HG03378 (cell line): Measurements from ENCODE around the gene SAMD5.

ENCODE experiments used
- ATAC-seq: cut with Tn5 transposase; IDR thresholded peaks from one replicate; pipeline ENCODE4 v1.9.1; 2021; ENCODE audit warnings: mild to moderate bottlenecking, moderate library complexity; ENCODE audit not compliant: unreplicated experiment

The SAMD5 gene

DNA sequence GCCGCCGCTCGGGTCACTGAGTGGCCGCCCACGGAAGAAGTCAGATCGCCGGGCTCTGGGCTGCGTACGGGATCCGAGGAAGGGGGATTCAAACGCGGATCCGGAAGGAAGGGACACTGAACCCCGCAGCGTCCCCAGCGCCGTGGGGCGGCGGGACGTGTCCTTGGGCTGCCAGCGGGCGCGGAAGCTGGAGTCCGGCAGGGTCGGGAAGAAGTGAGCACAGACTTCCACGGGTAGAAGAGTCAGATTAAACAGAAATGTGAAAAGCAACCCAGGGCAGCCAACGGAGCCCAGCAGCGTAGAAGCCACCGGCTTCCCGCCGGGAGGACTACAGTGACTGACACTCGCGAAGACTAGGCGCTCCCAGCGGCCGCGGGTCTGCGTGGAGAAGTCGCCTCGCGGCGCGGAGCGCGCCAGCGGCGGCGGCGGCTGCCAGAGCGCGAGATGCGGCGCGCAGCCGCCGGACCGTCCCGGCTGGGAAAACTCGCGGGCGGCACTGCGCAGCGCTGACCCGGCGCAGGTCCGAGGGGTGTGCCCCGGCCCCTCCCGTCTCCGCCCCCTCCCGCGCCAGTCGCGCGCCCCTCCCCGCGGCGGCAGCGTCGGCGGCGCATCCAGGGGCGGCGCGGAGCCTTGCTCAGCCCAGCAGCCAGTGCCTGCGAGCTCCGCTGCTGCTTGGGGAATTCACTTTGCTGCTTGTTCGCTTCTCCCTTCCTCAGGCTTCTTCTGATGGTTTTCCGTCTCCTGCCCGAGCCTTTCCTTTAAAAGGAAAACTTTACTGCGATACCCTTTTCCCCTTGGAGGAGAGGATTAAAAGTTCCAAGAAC, at the start of gene SAMD5:
SAMD5 (plus strand) TSS at position 649 of the 824 bp plus-strand sequence. CDS start 239 bp downstream, outside the sequence.
- ATAC-seq = peak; percentile 29

DNA sequence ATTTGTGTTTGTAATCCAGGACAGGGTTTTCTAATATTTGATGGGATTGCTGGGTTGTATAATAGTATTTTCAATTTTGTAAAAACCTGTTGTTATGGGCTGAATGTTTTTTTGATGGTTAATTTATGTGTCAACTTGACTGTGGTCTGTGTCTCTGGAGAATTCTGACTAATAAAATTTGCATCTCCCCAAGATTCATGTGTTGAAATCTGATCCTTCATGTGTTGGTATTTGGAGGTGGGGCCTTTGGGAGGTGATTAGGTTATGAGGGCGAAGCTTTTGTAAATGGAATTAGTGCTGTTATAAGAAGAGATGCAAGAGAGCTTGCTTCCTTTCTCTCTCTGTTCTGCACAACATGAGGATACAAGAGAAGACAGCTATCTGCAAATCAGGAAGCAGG, 48.7 kb upstream of the SAMD5 start:
- no peak for ATAC-seq

DNA sequence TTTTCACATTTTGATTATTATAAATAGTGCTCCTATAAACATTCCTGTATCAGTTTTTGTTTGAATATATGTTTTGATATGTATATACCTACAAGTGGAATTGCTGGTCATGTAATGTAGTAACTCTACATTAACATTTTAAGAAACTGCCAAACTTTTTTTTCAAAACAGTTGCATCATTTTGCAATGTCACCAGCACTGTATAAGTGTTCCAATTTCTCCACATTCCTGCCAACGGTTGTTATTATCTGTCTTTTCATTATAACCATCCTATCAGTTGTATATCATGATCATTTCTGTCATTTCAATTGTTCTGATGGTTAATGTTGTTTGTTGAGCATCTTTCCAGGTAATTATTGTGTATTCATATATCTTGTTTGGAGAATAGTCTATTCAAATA, 44.8 kb upstream of the SAMD5 start:
- ATAC-seq = no peak

DNA sequence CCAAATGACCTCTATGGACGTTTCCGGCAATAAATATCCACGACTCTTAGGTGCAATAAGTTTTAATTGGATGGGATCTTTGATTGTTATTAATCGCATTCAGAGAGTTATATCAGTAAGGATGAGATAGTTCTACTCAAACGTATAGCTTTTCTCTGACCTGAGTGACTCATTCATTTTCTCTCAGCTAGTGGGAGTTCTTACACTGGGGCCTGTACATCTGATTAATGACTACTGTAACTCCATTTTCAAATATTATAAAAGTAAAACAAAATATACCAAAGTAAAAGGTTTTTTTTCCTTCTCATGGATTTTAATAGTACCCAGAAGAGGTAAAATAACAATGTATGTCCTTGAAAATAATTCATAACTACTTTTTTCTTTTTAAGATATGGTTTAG, 41.1 kb upstream of the SAMD5 start:
- no peak for ATAC-seq

DNA sequence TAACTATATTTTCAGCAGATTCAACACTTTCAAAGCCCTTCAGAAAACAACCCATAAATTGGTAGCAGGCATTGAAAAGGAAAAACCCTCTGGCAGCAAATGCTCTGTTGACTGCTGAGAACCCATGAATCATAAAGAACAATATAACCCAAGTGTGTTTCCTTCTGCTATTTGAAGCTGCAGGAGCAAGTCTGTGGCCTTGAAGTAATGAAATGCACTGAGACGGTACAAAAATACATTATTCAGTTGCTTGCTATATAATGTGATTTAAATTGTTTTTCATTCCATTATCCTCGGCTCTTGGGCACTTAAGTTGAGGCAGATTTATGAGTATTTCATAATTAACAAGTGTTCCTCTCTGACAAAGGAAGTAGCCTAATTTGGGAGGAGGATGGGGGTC, 40.6 kb upstream of the SAMD5 start:
- ATAC-seq = no peak

DNA sequence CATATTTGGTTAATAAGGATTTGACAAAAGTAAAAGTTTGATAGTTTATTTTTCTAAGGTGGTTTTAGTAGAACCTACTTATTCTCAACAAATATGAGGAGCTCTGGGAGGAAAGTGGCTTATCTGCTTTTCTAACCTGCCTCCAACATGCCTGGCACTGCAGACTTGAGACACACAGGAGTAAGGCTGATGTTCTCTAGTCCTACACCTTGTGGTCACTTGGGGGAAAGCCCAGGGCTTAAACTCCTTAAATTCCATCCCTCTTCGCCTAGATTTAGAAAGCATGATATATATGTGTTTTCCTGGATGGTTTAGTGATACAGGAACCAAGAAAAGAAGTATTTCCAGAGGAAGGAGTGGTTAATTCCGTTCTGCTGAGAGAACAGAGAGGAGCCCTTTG, 39.9 kb upstream of the SAMD5 start:
- no peak for ATAC-seq

DNA sequence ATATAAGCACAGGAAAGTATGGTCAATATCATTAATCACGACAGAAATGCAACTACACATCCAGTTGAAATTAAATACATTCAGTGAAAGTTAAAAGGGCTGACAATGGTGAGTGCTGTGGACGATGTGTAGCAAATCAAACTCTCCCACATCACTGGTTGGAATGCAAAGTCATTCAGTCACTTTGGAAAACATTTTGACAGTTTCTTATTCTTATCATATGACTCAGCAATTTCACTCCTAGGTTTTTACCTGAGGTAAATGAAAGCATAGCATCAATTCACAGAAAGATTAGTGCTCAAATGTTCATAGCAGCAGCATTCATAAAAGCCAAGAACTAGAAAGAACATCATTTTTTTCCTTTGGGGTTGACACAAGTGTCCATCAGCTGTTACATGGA, 28.6 kb upstream of the SAMD5 start:
- no peak for ATAC-seq

DNA sequence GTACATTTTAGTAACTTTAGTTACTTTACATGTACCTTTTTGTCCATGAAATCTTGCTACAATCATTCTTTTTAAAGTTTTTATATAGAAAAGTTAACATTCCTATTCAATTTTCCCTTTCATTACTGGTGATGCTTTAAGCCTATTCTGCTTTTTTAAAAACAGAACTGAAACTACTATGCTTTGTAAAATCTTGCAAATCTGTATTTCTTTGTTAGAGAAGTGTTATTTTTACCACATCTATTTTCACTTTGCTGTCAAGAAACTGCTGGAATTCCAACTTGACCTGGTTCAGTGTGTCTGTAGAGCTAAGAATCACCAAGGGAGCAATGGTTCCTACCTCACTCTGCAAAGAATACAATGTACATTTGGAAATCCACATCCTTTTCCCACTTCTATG, 21.8 kb upstream of the SAMD5 start:
- ATAC-seq = peak; percentile 67

DNA sequence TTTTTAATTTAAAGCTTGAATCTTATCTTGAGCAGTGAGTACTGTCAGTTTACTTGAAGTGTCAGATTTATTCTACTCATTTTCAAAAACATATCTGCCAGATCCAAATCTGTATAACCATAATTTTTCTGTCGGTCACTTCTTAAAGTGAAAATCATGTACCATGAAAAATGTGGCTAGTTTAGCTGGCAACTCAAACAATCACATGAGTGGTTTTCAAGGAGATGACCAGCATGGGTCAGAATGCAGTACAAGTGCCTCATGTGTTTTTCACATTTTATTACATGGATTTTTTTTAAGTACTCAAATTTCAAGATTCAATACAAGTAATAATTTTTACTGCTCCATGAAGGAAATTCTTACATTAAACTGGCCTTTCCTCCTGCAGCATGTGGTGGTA, 11.0 kb upstream of the SAMD5 start:
- no peak for ATAC-seq

DNA sequence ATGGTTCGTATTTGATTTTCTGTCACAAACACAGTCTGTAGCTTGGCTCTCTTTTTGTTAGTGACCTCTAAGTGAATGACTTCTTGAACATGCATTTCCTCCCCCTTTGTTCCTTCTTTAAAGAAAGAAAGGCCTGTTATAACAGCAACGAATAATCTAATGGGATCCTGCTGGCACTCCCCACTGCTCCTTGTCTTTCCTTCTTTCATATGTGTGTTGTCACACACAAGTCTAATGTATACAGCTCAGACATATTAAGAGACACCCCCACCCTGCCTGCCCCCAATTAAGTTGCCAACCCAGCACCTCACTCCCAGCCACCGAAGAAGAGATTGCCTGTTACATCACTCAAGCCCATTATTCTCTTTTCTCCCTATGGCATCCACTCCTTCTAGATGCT, 4.9 kb upstream of the SAMD5 start:
- ATAC-seq = no peak

DNA sequence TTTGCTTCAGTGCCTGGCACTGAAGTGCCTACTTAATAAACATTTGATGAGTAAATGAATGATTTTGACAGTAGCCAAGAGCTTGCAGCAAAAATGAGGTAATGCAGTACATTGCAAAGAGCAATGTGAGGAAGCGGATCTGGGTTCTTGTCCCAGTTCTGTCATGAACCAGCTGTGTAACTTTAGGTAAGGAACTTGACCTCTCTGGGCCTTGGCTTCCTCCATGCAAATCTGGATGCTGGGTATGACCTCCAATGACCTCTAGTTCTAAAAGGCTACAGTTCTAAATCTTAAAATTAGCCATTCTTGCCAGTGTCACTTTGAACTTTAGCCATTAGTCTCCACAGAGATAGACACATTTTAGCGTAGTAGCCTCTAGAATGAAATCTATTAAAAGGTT, 3.6 kb upstream of the SAMD5 start:
- ATAC-seq = no peak

DNA sequence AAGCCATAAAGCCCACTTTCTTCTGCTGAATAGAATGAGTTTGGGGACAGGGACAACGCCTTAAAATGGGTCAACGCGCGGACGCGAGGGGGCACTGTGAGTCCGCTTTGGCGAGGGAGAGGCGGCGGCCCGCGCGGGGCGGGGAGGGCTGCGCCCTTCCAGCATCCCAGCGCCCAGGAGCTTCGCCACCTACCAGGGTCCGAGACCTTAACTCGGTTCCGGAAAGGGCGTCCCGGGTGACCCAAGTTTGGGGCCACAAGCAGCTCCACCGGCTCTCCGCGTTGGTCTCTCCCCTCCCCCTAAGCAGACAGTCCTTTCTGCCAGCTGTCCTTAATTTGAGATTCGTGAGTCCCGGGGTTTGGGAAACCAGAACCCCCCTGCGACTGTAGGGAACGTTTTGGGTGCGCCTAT, 1.8 kb upstream of the SAMD5 start:
- peak; percentile 34 for ATAC-seq

DNA sequence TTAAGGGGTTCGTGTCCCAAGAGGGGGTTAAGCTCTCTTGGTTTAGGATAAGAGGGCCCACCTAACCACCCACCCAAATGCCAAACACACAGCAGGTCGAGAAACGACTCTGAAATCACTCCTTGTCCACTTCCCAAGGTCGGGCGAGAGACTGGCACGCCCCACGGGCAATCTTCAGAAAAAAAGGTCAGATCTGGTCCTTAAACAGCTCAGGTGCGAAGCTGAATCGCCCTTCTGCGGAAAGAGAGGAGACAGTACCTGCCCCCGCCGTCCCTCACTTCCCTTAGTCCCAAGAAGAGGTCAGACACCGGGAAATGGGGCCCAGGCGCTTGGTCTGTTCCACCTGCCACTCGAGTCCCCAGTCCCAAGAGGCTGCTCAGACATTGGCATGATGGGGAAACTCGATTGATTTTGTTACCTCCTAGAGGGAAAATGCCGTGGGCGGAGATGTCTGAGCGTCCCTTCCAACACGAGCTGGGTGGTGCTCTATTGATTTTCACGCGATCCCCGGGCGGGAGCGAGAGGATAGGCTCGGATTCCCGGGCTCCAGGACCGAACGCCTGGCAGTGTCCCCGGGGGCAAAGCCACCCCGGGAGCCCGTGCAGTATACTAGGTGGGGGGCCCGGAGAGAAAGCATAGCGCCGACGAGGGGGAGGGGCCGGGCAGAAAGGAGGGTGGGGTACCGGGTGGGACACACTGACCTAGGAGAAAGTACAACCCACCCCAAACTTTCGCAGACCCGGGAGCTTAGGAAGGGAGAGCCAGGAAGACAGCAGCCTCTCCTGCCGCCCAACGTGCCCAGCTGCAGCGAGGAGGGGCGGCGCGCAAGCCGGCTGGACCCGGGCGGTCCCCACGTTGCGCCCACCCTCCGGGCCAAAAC, 1.1 kb upstream of the SAMD5 start:
- ATAC-seq = no peak

DNA sequence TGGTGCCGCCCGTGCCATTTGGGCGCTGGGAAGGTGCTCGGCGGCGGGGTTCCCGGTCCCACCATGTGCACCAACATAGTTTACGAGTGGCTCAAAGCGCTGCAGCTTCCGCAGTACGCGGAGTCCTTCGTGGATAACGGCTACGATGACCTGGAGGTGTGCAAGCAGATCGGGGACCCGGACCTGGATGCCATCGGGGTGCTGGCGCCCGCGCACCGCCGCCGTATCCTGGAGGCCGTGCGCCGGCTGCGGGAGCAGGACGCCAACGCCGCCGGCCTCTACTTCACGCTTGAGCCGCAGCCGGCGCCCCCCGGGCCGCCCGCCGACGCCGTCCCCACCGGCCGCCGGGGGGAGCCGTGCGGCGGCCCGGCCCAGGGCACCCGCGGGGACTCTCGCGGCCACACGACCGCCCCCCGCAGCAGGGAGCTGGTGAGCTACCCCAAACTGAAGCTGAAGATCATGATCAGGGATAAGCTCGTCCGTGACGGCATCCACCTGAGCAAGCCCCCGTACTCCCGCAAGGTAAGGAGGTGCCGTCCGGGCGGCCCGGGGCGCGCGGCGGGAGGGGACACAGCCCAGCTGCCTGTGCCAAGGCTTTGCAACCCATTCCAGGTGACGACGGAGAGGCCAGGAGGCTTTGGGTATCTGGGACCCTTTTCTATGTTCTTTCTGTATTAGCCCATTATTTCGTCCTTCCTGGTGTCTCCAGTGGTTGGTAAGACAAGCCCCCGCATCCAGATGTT, 547 bp downstream of the SAMD5 start:
- ATAC-seq = no peak

DNA sequence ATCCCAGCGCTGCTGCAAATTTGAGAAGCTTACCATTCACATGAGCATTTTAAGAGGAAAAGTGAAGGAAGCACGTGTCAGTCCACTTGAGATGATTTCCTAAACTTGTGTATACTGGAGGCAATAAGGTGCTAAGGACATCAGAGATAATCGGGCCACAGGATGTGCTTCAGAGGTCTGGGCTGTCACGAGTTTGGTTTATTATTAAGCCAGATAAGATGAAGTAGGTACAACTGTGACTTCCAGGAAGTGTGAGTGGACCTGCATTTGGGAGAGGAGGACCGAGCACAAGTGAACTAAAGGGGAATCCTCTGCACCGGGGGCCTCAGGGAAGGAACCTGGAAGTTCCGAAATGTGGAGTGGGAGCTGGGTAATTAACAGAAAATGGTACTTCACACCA, 1.4 kb downstream of the SAMD5 start:
- peak; percentile 80 for ATAC-seq

DNA sequence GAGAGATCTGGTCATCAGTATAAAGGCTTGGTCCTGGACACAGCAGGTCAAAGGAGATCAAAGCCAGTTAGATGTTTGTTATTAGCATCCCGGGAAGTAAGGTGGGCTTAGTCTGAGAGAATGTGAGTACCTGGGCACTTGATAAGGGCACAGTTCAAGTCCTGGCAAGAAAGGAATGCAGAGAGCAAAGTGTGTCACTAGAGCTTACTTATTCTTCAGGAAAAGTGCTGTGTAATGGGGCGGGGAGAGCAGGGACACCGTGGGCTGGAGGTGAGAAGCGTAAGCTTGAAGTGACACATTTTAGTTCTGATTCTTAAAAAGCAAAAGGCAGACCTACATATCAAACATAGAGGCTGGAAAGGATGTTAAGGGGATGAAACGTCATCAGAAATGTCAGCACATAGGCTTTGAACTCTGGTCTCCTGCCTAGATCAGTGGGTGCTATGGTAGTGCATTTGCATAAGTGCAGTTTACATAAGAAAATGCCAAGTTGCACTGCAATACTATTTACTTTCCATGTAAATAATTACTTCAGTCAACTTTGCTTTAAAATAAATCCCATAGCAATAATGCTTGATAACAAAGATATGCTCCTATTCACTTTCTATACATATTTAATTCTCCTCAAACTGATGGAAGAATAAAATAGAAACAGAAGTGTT, 2.6 kb downstream of the SAMD5 start:
- ATAC-seq = no peak

DNA sequence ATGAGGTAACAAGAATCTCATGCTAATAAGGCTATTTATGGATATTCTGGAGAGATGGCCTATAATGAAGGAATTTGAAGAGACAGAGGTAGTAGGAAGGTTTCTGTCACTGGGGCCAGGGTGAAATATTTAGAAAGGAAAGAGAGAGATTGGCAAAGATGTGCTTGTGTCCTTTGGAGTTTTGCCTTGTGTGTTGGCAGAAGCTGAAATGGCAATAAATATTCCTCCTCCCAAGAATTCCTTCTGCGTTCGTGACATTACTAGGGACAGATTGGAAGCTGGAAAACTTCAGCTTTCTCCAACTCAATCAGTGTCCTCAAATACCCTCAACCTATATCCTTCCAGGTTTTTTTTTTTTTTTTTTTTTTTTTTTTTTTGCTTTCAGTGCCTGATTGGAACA, 6.3 kb downstream of the SAMD5 start:
- no peak for ATAC-seq

DNA sequence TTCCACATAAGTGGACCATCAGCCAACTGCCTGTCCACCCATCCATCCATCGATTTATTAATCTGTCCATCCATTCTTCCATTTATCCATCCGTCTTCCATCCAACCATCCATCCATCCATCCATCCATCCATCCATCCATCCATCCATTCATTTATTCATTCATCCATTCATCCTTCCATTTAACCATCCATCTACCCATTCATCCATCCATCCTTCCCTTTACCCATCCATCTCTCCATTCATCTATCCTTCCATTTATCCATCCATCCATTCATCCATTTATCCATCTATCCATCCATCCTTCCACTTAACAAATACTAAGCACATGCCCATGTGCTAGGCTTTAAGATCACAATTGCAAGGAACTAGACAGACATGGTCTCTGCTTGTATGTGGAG, 6.8 kb downstream of the SAMD5 start:
- ATAC-seq = no peak

DNA sequence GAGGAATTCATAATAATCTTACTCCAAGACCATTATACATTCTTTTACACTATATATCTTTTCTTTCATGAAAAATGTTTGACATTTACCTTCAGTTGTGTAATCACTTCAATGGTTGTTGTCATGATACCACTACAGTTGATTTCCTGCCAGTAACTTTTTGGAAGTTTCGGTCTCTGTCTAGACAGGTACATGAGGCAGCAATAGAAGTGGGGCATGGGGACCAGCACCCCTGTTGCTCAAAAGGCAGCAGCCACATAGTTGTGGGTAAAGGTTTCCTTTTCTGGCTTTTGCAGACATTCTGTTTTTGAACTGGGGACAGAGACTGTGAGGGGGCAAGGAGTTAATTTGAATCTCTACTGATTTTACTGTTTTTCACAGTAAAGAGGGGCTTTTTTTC, 14.1 kb downstream of the SAMD5 start:
- no peak for ATAC-seq

DNA sequence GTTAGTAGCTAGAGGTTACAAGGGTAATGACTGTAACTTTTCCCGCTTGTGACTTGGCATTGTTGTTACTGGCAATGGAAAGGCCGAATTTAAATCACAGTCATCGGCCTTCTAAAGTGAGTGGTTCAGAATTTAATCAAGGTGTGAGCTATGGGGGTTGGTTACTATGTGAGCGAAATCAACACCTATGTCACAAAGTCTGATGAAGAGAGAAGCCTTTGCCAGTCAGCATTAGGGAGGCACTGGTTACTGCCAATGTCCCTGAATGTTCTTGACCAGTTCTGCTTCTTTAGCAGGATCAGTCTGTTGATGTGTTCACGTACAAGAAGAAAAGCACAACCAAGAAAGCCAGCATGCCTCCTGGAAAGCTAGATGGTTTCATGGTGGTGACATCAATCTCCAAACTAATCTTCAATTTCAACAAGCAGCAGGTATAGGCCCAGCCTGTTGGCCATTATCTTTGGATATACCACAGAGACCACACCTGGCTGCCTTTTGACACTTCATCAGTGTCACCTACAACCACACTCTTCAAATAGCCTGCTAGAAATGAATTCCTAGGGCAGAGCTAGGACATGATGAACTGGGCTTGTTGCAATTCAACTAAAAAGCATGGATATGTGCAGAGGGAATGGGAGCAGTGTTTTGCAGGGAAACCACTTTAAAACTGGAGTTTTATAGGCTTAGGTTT, 17.2 kb downstream of the SAMD5 start:
- no peak for ATAC-seq
